SIG-M5 treated with dmso at 0.1 percent for 504 hours (cell line): ENCODE results near the gene APBA1.
A peak's percentile ranks its signal among the peaks of the same experiment; 100 is the strongest.
"Not testable (repeated sequence)": the region's sequence is repeated elsewhere in the genome, so short reads cannot be mapped to it uniquely, and the experiment has no call there.

Experiments used
- DNase-seq: peaks from one replicate; lab custom pipeline; 2025; ENCODE audit not compliant: unreplicated experiment; lab: John Stamatoyannopoulos, UW

APBA1 gene

DNA sequence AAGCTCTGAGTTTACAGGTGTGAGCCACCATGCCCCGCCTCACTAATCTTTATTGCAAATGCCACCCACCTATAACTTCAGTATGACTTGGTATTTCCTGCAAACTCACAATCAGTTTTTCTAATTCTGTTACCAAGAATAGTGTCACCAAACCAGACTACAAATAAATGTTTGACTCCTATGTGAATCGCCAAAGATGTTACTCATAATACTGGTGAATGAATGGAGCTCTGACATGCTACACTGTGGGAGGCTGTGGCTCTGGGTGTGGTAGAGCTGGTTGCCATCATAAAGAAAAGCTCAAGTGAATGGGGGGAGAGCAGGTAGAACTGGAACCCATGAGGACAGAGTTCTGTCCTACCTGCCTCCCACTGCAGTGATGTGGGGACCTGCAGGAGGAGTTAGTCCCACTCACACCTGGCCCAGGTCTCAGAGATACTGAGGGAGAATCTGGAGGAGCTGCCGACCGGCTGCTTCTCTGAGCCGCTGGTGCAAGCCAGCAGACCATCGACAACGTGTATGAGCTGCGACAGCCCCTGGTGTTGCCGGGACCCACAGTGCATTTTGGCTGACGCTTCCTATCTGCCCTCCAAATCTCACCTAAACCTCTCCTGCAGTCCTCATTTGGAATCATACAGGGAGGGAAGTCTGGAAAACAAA, 251.4 kb downstream of the APBA1 start:
- DNase-seq = no peak

DNA sequence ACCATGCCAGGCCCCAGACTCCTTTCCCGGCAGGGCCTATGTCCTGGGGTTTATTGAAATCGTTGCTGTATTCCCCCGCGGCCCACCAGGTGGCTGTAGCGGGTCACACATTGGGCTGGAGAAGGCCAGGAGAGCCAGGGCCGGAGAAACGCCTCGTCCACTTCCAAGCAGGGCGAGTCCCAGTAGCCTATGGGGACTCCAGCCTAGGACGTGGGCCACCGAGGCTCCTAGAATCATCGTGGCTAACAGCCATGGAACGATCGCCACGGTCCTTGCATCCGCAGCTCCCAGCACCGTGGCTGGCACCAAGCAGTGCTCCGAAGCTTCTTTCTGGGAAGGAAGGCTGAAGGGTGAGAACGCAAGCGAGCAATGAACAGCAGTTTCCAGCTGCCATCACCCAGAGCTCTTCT, 259.4 kb downstream of the APBA1 start:
- no peak for DNase-seq

DNA sequence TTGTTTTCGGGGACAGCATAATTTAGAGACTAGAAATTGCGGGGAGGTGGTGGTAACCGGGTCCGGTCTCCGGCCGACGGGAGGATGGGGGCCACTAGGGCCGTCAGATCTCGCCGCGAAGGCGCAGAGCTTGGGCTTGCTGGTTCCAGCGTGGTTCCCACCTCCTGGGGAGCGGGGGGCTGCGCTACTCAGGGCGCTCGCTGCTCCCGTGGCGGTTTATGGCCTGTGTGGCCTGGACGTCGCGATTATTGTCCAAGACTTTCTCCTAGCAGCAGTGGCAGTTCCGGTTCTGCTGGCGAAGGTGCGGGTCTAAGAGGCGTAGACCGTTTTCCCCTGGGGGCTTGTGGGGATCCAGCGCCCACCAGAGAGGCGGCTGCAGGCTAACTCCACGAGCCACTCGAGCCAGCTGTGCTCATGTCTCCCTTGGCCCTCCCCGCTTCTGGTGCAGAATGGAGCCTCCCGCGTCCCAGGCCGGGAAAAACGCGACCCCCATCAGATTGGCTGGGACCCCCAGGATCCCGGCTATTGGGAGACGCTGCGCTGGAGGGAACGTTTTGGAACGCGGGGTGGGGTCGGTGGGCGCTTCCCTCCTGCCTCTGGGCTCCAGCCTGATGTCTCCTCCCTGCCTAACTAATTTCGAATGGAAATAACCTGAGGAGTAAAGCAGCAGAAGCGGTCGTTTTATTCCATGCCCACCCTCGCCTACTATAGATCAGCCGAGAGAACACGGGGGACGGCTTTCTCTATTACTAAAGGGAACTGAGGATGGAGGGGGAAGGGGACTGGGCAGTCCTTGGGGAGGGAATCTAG, 260.0 kb downstream of the APBA1 start:
- no peak for DNase-seq

DNA sequence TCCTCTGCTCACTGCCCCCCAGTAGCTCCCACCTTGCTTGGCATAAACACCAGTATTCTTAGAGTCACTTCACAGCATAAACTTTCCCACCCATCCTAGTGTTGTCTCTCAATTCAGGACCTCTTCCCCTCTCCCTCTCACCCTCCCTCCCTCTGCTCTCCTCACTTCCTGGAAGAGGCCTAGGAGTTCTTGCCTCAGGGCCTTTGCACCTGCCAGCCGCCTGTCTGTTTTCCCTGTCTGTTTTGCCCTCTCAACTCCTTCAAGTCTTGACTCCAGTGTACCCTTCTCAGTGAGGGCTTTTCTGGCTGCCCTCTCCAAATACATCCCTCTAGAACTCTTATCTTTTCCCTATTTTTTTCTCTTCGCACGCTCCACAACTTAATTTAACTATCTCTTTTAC, 260.9 kb downstream of the APBA1 start:
- DNase-seq = no peak

DNA sequence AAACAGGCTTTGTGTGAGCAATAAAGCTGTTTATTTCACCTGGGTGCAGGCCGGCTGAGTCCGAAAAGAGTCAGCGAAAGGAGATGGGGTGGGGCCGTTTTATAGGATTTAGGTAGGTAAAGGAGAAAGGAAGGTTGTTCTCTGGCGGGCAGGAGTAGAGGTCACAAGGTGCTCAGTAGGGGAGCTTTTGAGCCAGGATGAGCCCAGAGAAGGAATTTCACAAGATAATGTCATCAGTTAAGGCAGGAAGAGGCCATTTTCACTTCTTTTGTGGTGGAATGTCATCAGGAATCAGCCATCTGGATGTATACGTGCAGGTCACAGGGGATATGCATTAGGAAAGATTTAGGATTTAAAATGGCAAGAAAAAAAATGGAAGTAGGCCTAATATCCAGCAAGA, 262.2 kb downstream of the APBA1 start:
- not testable (repeated sequence) for DNase-seq

DNA sequence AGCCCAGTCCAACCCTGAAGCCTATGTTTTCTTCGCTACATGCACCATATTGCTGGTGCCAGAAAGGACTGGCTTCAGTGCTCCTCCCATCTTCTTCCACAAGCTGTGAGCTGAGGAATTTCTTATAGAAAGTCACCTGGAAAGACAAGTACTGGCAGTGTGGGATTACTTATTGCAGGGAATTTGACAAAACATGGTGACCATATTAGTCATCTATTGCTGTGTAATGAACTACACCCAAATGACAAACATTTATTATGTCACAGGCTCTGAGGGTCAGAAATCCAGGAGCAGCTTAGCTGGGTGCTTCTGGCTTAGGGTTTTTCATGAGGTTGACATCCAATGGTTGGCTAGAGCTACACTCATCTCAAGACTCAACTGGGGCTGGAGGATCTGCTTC, 271.7 kb downstream of the APBA1 start:
- no peak for DNase-seq

DNA sequence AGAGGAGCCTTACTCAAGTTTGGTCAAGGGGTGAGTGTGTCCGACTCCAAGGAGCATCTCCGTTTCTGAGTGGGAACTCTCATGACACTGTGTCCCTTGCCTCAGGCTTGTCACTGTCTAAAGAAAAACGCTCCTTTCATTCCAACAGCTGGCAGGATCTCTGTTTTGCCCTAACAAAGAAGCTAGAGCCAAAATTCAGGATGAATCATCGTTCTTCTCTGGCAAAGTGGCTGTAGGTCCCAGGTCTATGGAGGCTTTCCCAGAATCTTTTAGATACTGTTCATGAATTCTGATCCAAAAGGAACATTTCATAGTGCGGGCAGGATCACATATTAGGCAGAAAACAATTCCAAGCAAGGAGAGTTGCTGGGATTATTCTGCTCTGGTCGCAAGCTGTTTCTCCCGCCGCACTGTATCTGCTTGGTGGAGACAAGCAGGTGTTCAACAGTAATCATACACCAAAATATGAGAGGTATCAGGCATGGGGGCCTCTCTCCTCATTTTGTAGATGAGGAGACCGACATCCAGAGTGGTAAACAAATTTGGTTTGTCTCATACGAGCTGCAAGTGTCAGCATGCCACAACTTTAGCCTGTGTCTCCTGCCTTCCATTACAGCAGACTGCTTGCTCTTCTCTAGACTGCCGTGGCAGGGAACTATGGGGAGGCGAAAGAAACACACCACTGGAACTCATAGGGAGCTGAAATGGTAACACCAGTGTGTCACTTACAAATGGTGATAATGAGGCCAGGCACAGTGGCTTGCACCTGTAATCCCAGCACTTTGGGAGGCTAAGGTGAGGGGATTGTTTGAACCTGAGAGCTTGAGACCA, 274.6 kb downstream of the APBA1 start:
- no peak for DNase-seq

DNA sequence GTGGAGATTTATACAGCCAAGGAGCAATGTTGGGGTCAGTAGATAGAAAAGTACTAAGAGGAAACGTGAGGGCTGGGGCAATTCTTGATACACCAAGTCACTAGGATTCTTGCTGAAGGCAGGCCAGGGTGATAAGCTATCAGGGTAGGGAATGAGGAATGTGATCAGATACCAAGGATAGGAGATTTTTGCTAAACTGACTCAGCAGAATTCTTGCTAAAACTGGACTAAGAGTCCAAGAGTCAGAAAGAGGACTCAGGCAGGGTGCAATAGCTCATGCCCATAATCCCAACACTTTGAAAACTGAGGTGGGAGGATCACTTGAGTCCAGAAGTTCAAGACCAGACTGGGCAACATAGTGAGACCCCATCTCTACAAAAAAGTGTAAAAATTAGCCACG, 275.4 kb downstream of the APBA1 start:
- DNase-seq = no peak

DNA sequence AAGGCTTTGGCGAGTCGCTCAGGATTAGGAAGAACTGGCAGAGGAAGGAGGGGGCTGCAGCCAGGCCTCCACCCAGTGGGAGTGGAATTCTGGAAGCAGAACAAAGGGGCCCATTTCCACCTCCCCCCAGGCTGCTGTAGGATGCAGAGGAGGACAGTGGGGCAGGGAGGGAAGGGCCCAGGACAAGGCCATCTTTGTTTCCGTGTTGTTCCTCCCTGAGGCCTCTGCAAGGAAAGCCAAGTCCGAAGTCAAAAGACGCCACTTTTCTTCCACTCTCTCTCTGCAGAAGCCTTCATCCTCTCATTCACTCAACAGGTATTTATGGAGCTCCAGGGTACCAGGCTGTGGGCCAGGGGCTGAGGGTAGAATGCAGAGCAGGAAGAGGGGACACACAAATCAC, 276.5 kb downstream of the APBA1 start:
- no peak for DNase-seq

DNA sequence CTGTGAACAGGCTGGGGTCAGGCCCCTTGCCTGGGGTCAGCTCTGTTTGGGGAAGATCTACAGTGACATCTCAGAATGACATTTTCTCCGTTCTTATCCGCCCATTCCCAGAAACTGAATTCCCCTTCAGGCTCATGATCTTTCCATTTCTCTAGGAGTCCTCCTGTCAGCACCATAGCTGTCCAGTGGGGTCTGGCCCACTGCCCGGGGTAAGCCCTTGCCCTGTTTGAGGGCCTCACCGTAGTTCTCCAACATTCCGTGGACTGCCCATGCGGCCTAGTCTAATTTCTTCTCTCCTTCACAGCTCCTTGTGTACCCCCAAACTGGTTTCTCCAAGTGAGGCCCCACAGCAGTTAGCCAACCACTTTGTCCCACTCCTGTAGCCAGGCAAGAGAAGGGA, 278.7 kb downstream of the APBA1 start:
- no peak for DNase-seq

DNA sequence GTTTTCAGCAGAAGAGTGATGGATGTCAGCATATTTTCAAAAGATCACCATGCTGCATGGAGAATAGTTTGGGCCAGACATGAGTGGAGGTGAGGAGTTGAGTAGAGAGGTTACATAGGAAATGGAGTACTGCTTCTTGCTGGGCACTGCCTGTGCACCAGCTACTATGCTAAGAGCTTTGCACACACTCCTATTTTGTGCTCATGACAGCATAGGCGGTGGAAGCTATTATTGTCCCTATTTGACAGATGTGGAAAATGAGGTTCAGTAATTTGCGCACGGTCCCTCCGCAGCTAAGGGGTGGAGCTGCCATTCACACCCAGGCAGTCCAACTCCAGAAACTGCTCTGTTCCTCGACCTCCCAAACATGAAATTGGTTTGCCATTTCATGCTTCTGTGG, 279.3 kb downstream of the APBA1 start:
- DNase-seq = no peak

DNA sequence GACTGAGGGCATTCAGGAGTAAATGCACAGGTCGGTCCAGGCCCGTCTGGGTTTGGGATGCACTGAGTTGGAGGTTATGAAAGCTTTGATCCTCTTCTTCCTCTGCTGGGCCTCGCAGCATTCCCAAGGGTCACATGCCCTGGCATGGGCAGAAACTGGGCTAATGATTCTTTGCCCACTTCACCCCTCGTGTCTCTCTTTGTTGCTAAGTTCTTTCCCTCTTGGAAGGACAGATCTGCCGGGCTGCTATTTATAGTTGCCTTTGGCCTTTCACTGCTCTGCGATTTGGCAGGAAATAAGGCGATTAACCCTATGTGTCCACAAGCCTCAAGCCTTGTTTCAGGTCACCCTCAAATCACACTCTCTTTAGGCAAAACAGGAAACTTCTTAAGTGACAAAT, 280.2 kb downstream of the APBA1 start:
- DNase-seq = no peak

DNA sequence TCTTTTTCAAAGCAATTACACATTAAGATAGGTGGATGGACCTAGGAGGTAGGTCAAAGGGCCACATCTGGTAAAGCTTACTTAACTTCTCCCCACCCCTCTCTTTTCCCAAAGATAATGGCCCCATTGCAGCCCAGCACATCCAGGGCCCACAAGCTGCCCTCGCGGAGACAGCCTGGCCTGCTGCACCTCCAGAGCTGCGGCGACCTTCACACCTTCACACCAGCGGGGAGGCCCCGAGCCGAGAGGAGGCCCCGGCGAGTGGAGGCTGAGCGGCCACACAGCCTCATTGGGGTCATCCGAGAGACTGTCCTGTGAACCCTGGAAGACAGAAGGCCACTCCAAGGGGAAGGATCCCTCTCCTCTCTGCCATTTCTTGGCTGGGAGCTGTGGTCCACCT, 280.7 kb downstream of the APBA1 start:
- DNase-seq = no peak

DNA sequence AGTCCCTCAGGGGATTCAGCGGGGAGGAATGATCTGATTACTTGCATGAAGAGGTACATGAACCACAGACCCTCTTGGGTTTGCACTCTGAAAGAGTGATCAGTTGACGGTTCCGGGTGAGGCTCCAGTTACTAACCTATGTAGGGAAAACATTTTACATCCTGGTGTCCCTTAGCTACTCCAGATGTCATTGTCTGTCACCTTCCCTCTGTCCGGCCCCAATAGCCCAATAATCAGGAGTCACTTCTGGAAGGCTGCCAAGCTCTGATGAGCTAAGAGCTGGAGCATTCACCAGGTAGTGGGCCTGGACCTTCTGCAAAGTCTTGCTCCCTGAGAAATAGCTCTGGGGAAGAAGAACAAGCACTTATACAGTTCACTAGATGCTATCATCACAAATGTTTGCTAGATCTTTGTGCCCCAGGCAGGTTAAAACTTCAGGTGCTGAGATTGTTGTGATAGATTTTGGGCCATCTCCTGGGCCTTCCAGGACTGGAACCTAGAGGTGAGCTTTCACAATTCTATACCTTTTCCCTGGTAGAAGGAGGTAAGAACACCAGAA, 282.7 kb downstream of the APBA1 start:
- peak; percentile 4 for DNase-seq

DNA sequence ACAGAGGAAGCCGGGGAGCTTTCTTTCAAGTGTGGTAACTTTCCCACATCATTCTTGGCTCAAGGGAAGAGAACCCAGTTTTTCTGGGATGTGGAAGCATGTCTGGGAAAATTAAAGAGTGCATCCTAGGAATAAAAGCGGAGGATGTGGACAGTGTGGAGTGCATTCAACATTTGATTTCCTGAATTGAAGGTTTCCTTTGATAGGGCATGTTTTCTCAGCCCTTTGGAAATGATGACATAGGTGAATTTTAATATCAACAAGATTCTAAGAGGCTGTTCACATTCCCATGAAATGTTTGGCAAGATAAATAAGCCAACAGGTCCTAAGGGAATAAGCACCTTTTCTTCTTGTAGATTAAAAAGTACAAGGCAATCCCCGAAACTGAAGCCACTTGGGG, 283.6 kb downstream of the APBA1 start:
- DNase-seq = no peak

DNA sequence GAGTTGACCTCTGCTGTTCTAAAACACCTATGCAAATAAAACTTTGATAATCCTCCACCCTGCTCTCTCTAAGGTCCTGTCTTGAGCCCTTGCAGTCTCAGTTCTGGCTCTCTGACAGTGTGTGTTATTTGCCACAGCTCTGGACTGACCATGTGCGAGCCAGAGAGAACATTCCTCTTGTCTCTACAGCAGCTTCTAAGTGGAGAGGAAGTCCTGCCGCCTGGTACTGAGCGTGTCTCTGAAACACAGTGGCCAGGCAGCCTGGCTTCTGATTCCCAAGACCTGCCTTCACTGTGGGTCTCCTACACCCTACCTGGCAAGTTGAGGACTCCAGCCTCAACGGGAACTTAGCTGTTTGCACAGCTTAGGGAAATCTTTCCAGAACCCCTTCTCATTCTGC, 285.5 kb downstream of the APBA1 start:
- DNase-seq = no peak

DNA sequence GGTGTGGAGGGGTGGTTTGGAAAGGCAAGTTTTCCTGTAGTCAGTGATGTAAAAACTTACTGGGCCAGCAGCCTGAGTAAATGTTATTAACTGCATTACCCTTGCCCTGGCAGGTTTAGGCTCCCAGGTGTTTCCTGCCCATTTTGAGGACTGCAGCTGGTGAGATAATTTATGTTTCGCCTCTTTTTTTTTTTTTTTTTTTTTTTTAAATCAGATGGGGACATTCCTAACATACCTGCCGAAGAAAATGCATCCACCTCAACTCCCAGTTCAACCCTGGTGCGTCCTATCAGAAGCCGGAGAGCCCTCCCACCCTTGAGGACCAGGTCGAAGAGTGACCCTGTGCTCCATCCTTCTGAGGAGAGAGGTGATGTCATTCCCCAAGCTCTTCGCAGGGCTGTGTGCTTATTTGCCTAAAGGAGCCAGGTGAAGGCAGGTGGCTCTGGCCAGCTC, 286.6 kb downstream of the APBA1 start:
- DNase-seq = peak; percentile 4

DNA sequence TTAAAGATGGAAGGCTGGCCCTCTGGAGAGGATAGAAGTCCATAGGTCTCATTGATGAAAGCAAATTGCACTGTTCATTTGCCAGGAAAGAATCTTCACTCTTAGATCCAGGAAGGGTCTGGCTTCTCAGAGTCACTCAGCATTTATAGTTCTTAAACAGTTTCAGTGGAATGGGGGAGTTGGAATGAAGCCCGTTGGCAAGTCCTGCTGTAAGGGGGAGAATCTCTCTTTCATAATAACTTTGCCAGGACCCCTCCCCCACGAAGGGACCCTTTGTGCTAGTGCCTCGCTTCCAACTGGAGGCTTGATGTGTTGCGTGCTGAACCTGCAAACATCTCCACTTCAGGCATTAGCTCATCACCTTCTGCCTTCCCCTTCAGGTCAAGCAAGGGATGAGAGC, 290.0 kb downstream of the APBA1 start:
- no peak for DNase-seq

DNA sequence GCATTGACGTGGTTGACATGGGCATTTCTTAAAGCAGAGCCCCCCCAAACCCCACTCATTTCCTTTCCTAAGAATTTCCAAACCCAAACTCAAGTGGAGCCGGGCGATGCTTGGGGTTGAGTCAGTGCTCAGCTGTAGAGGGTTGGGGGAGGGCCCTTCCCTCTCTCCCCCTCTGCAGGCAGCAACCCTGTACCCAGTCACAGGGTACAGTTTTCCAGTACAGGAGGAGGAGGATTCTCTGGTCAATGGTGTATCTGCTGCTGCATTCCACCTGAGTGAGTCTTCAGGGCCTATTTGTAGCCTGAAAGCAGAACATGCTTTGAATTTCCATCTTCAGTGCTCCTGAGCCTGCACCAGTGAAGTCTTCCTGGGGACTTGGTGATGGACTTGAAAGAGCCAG, 291.4 kb downstream of the APBA1 start:
- no peak for DNase-seq

DNA sequence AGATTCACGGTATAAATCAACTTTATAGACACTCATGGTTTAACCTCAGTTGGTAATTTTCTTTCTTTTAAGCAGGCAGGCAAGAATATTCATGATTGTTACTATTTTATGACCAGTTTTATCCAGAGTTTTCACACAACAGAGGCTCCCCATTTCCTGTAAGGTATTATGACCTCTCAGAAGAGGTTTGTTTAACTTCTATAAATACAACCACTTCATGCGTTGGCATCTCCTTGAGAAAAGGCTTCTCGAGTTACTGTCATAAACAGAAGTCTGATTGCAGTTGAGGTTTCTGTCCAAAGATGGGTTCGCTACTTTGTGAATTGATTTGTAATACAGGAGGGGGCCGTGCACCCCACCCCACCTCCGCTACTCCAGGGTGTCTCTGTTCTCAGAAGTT, 291.9 kb downstream of the APBA1 start:
- DNase-seq = no peak

DNA sequence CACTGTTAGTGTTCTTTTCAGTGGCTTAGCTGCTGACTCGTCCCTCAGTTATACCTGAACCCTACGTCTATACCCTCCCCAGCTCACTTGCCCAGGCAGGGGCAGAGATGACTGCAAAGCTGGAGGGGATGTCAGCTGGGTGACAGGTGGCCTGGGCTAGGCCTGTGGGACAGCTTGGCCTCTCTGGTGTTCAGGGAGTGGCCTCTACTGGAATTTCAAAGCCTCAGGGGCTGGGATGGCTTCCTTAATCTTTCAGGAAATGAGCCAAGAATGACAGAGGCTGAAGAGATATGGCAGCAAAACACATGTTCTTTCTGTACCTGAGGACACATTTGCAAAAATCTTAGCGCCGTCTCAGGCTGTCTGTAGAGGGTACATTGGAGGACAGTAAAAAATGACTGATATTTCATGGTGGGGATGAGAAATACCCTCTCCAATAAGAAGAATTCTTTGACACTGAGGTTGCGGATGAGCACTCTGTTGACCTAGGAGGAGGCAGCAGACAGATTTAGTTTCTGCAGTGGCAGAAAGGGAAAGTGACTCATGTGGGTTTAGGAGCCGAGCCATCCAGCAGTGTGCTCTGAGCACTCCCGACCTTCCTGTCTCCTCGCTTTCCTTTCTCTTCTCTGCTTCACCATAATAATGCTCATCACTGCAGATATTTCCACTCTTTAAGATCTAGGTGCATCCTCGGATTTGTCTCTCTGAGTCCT, 292.7 kb downstream of the APBA1 start:
- DNase-seq = no peak
